GM19099 (cell line): Measurements from ENCODE around the gene VSTM2L.

Experiments used
- POLR2A ChIP-seq: IDR thresholded peaks from 3 replicates; pipeline ENCODE4 v1.6.1; 2011; ENCODE audit warnings: low read depth; ENCODE audit not compliant: insufficient read length; ENCODE audit errors: extremely low read depth

Gene VSTM2L

GRCh38 chr20:37892001-37892400, 10.9 kb upstream of the VSTM2L start:
- no peak for TF ChIP-seq POLR2A

GRCh38 chr20:37893566-37894241, 9.2 kb upstream of the VSTM2L start:
- TF ChIP-seq POLR2A: no peak

- TF ChIP-seq POLR2A: no peak
Measured at GRCh38 chr20:37894454-37894853, 8.5 kb upstream of the VSTM2L start.

- TF ChIP-seq POLR2A: no peak
Measured at GRCh38 chr20:37895166-37895565, 7.8 kb upstream of the VSTM2L start.

- TF ChIP-seq POLR2A: no peak
Measured at GRCh38 chr20:37896932-37897548, 5.9 kb upstream of the VSTM2L start.

- TF ChIP-seq POLR2A: no peak
Measured at GRCh38 chr20:37898233-37899104, 4.5 kb upstream of the VSTM2L start.

- no peak for TF ChIP-seq POLR2A
Measured at GRCh38 chr20:37899105-37900045, 3.6 kb upstream of the VSTM2L start.

- TF ChIP-seq POLR2A: no peak
Measured at GRCh38 chr20:37901240-37901639, 1.7 kb upstream of the VSTM2L start.

- TF ChIP-seq POLR2A: no peak
Measured at GRCh38 chr20:37901654-37902503, 1.0 kb upstream of the VSTM2L start.

- no peak for TF ChIP-seq POLR2A
Measured at GRCh38 chr20:37903317-37904007, 535 bp downstream of the VSTM2L start.

GRCh38 chr20:37904008-37904642, 1.2 kb downstream of the VSTM2L start:
- no peak for TF ChIP-seq POLR2A

GRCh38 chr20:37904845-37905373, 2.0 kb downstream of the VSTM2L start:
- TF ChIP-seq POLR2A: no peak
